ENCODE data around the gene SPTBN4.

DNA sequence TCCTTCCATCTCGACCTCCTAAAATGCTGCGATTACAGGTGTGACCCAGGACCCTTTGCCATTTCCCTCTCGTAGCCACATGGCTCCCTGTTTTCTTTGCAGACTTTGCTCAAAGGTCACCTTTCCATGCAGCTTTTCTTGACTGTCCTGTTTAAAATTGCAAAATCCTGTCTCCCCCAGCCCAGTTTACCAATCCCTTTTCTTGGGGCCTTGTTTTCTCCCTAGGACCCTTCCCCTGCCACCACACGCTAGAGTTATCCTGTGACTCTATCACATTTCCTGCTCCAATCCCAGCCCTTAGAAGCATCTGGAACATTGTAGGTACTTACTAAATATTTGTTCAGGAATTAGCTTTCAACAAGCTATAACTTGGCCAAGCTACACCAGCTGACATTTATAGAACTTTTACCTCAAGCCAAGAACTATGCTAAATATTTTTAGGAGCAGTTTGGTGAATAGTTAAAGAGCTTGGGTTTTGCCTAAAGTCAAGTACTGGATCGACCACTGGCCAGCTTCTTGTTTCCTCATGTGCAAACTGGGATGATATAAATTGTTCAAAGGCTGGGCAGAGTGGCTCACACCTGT lies 13.6 kb upstream of the SPTBN4 start:
- no peak for TF ChIP-seq TAF1 (IDR thresholded peaks at IDR 0.05; ENCODE audit: borderline replicate concordance, low read depth, low read length)
- no peak for TF ChIP-seq POLR2AphosphoS5 (IDR thresholded peaks at IDR 0.05; ENCODE audit: low read depth, low read length)
- no peak for TF ChIP-seq POLR2A (IDR thresholded peaks at IDR 0.05; ENCODE audit: low read depth, low read length)
